NB4 (cell line): ENCODE data around the gene HS3ST3B1.
A peak's percentile ranks its signal among the peaks of the same experiment; 100 is the strongest.

Experiments used
- DNase-seq: peaks from one replicate; pipeline ENCODE4 v3.0.0; 2010; ENCODE audit warnings: low read depth
- H3K4me3 ChIP-seq: one replicate; pipeline ENCODE4 v1.5.1; 2011; ENCODE audit warnings: mild to moderate bottlenecking, low read depth, low read length, moderate library complexity
- MYC ChIP-seq: IDR thresholded peaks from 2 replicates; pipeline ENCODE4 v1.6.1; 2011; ENCODE audit warnings: low read depth, low read length
- POLR2A ChIP-seq: IDR thresholded peaks from 2 replicates; pipeline ENCODE4 v1.6.1; 2011; ENCODE audit warnings: mild to moderate bottlenecking; ENCODE audit not compliant: insufficient read length; ENCODE audit errors: extremely low read depth
- TF ChIP-seq, protein P1 (sequence below): IDR thresholded peaks from one replicate; pipeline ENCODE4 v1.5.1; 2012; ENCODE audit warnings: low read depth, low read length
- TF ChIP-seq, protein P2 (sequence below): IDR thresholded peaks from 2 replicates; pipeline ENCODE4 v1.6.1; 2011; ENCODE audit warnings: low read depth, low read length

HS3ST3B1 gene

GRCh38 chr17:14300575-14301278 is at the start of gene HS3ST3B1:
Gene HS3ST3B1 (plus strand): TSS chr17:14301081. CDS start chr17:14301519, 438 bp downstream.
- peak within 1 kb of the TSS; percentile 56 for H3K4me3 ChIP-seq
- peak; percentile 71 for TF ChIP-seq POLR2A
- TF ChIP-seq, protein P1, sequence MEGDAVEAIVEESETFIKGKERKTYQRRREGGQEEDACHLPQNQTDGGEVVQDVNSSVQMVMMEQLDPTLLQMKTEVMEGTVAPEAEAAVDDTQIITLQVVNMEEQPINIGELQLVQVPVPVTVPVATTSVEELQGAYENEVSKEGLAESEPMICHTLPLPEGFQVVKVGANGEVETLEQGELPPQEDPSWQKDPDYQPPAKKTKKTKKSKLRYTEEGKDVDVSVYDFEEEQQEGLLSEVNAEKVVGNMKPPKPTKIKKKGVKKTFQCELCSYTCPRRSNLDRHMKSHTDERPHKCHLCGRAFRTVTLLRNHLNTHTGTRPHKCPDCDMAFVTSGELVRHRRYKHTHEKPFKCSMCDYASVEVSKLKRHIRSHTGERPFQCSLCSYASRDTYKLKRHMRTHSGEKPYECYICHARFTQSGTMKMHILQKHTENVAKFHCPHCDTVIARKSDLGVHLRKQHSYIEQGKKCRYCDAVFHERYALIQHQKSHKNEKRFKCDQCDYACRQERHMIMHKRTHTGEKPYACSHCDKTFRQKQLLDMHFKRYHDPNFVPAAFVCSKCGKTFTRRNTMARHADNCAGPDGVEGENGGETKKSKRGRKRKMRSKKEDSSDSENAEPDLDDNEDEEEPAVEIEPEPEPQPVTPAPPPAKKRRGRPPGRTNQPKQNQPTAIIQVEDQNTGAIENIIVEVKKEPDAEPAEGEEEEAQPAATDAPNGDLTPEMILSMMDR: no peak
- TF ChIP-seq, protein P2, sequence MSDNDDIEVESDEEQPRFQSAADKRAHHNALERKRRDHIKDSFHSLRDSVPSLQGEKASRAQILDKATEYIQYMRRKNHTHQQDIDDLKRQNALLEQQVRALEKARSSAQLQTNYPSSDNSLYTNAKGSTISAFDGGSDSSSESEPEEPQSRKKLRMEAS: peak; percentile 33; the same call in 1 of the 2 replicates
- TF ChIP-seq MYC: peak; percentile 27
- peak; percentile 100 for DNase-seq

- DNase-seq: no peak
- TF ChIP-seq POLR2A (no peak), MYC (no peak)
- TF ChIP-seq, protein P1: no peak
- TF ChIP-seq, protein P2: no peak
- no peak overlapping the region for H3K4me3 ChIP-seq
Measured at GRCh38 chr17:14261406-14261805, 39.5 kb upstream of the HS3ST3B1 start.

DNA sequence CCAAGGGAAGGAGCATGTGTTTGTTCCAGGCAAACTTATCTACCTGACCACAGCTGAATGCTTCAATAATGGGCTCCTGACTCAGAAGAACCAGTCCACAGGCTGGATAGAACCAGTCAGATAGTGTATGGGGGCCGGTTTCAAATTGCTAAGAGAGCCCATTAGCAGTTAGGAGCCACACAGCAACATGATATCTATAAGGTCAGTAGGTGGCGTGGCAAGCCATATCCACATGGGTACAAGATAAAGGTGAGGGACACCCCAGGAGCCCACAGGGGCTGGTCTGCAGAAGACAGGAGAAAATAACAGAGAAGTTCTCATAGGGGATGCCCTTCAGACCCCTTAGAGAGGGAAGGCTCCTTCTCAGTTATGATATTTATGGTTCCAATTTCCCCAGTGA is 32.6 kb upstream of the HS3ST3B1 start:
- TF ChIP-seq MYC (no peak), POLR2A (no peak)
- TF ChIP-seq, protein P2: no peak
- TF ChIP-seq, protein P1: no peak
- peak; percentile 24 for DNase-seq
- H3K4me3 ChIP-seq: no peak overlapping the region

GRCh38 chr17:14269473-14269872 is 31.4 kb upstream of the HS3ST3B1 start:
- no peak overlapping the region for H3K4me3 ChIP-seq
- no peak for TF ChIP-seq MYC
- TF ChIP-seq, protein P2: no peak
- TF ChIP-seq POLR2A: no peak
- TF ChIP-seq, protein P1: no peak
- no peak for DNase-seq

DNA sequence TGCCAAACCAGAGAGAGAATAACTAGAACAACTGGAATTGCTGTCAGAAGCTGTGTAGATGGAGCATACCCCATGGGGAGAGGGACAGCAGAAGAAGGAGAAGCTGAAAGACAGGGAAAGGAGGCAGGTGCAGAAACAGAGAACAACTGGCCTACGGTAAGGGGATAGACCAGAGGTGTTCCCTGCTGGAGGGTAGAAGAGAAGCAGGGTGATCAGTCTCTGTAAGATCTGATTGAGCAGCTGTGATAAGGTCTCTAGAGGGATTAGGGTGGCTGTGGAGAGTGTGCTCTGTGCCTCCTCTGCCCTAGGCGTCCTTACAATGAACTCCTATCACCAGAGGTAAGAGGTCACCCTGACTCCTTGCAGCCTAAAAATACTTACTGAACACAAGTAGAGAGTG is 30.4 kb upstream of the HS3ST3B1 start:
- no peak overlapping the region for H3K4me3 ChIP-seq
- DNase-seq: no peak
- no peak for TF ChIP-seq POLR2A
- TF ChIP-seq MYC: no peak
- TF ChIP-seq, protein P2: no peak
- TF ChIP-seq, protein P1: no peak
